ENCODE measurements around the gene NFS1.
A peak's percentile ranks its signal among the peaks of the same experiment; 100 is the strongest.

NFS1 gene

GRCh38 chr20:35674921-35675320, 24.2 kb downstream of the NFS1 start:
- DNase-seq (ENCODE audit: low read depth in 2 of 2) = no peak

GRCh38 chr20:35673884-35674283, 25.3 kb downstream of the NFS1 start:
- no peak for DNase-seq (ENCODE audit: low read depth in 2 of 2)

DNA sequence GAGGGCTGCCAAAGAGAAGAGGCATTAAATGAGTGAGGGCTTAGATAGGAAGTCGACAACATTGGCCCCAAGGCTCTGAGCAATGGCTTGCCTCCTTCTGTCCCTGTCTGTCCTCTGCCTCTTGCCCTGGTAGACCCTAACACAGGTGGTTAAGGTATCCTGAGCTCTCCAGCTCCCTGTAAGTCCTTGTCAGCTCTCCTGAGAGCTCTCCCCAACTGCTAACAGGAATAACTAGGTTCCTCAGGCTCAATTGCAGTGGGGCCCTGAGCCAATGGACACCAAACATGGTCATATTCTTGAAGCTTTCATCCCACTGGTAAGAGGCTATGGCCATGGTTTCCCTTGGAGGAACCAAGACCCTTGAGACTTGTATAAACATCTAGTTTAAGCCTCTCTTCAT, 29.5 kb downstream of the NFS1 start:
- no peak for DNase-seq (ENCODE audit: low read depth in 2 of 2)

DNA sequence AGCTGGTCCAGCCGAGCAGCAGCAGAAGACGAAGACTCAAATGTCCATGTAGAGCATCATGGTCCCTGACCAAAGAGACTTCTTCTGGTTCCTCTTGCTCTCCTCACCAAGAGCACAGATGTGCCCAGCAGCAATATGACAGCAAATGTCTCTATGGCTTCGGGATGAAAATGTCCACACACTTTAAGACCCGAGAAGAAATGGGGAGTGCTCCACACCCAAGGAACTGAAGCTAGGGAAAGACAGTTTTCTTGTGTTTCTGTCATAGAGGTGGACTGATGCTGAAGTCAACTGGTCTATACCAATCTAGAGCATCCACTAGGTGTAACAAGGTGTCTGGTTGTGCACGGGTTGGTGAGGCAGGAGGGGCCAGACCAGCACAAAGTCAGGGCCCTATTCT, 29.9 kb downstream of the NFS1 start:
- DNase-seq (ENCODE audit: low read depth in 2 of 2) = no peak

DNA sequence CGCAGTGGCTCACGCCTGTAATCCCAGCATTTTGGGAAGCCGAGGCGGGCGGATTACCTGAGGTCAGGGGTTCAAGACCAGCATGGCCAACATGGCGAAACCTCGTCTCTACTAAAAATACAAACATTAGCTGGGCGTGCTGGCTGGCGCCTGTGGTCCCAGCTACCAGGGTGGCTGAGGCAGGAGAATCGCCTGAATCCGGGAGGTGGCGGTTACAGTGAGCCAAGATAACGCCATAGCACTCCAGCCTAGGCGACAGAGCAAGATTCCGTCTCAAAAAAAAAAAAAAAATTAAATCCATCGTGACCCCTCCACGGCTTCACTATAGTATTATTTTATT, 33.2 kb downstream of the NFS1 start:
- DNase-seq (ENCODE audit: low read depth in 2 of 2) = no peak

GRCh38 chr20:35664466-35665206, 34.5 kb downstream of the NFS1 start, which contains the start of the genes CPNE1 and RBM12:
CPNE1 (minus strand) TSS chr20:35664900; CDS start chr20:35632923, 31,977 bp downstream.
RBM12 (minus strand) TSS chr20:35664900; CDS start chr20:35655322, 9,578 bp downstream.
- DNase-seq (ENCODE audit: low read depth in 2 of 2) = peak; percentile 86 to 88

DNA sequence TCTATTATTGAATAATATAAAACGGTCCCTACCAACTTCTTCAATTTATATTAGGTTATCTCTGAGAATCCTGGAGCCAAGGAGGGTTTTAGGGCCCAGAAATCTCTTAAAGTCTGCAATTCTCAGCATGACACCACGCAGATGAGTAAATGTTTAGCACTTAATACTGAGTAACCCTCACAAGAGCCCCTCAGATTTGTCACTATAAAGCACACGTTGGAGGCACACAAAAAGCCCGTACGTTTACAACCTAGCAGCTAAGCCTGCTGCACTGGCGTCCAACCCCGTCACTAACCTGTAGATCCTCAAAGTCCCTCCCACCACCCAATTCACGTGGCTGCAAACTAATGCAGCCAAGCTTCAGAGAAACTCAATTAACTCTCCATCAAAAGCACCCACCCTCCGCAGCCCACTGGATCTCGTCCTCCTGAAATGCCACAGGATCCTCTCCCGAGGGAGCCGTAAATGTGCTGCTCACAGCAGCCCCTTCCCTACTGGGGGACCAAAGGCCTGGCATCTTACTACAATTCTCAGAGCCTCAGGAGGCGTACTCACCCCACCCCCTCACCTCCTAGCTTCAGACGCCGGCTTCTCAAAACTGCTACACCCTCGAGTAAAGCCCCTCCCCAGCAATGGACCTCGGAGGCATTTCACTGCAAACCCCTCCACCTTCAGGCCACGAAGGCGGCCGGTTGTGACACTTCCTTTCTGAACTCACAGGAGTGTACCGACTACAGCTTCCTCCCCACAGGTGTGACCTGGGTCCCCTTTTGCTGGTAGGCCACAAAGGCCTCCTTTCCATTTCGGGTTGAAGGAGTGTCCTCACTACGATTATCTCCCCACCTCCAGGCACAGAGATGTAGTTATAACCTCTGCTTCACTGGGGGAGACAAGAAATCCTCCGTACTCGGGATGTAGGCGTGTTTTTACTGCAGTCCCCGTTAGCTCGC, 35.4 kb downstream of the NFS1 start:
- DNase-seq (ENCODE audit: low read depth in 2 of 2) = peak; percentile 13 to 38

- DNase-seq (ENCODE audit: low read depth in 2 of 2) = no peak
These were observed 36.6 kb downstream of the NFS1 start for GRCh38 chr20:35662551-35662950.

DNA sequence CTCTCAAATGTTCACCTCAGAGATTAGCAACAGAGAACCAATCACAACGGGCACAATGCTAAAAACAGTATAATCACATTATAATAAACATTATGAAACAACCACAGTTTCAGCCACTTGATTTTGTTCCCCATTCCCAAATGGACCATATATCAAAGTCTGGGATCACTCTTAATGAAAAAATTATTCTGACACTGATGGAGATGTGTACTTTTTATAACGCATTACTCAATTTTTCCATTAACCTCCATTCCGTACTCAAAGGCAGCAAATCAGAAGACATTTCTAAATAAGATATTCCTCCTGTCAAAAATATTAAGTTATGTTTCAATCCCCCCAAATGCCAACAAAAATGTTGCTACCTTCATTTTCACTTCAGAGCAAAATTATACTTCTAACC, 37.2 kb downstream of the NFS1 start:
- no peak for DNase-seq (ENCODE audit: low read depth in 2 of 2)

- no peak for DNase-seq (ENCODE audit: low read depth in 2 of 2)
These were observed 38.1 kb downstream of the NFS1 start for GRCh38 chr20:35661053-35661452.

DNA sequence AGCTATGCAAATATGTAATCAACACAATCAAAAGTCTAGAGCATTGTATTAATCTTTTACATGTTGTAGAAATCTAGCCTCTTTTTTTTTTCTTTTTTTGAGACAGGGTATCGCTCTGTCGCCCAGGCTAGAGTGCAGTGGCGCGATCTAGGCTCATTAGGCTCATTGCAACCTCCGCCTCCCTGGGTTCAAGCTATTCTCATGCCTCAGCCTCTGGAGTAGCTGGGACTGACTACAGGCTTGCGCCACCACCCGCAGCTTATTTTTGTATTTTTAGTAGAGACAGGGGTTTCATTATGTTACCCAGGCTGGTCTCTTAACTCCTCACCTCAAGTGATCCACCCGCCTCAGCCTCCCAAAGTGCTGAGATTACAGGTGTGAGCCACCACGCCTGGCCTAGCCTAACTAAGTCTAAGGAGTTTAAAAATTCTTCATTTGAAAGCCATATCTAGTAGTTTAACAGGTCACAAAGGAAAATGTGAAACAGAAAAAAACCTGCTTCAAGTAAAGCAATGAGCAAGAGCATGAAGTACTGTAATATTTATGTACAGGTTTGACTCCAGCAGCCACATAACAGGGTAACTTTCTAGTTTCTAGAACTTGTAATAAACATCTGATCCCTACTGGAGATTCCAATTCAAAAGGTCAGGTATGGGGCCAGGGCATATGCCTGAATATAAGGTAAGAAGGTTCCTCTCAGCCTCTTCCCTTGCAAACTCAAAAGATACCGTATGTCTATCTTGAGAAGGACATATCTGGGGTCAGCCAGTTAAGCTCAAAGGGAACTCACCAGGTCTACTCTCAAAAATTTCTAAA, 38.8 kb downstream of the NFS1 start:
- DNase-seq (ENCODE audit: low read depth in 2 of 2) = no peak

GRCh38 chr20:35657271-35657670, 41.9 kb downstream of the NFS1 start:
- DNase-seq (ENCODE audit: low read depth in 2 of 2) = no peak

- no peak for DNase-seq (ENCODE audit: low read depth in 2 of 2)
These were observed 44.7 kb downstream of the NFS1 start for GRCh38 chr20:35654415-35654814.

- DNase-seq (ENCODE audit: low read depth in 2 of 2) = no peak
These were observed 45.3 kb downstream of the NFS1 start for GRCh38 chr20:35653893-35654292.

DNA sequence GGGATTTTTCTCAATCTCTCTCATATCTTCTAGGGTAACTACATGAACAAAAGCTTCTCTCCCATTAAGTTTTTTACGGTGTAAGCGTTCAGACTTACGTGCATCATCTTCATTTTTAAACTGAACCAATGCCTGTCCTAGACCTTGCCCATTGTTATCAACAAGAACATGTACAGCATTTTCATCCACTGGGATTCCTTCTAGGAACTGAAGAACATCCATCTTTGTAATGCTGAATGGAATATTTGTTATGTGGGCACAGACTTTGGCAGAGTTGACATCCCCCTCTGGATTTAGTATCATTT, 45.8 kb downstream of the NFS1 start:
- no peak for DNase-seq (ENCODE audit: low read depth in 2 of 2)

GRCh38 chr20:35652641-35653429, 46.3 kb downstream of the NFS1 start:
- DNase-seq (ENCODE audit: low read depth in 2 of 2) = no peak

GRCh38 chr20:35651958-35652357, 47.2 kb downstream of the NFS1 start:
- no peak for DNase-seq (ENCODE audit: low read depth in 2 of 2)

GRCh38 chr20:35650632-35651031, 48.5 kb downstream of the NFS1 start:
- DNase-seq (ENCODE audit: low read depth in 2 of 2) = no peak

DNA sequence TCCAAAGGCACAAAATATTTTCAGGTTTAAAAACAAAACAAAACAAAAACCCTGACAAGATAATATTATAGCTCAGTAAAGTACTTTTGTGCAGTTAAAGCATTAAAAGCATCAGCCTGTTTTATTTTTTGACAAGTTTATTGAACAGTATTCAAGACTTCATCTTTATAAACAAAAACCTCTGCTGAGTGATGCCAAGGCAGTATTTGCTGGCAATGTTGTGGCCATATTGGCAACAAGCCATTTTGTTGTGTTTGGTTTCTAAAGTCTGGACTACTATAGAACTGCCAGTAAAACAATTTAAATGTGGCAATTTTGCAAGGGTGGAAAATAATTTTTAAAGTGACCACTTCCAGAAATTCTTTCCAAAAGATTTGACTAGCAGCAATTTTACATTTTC, 50.3 kb downstream of the NFS1 start:
- no peak for DNase-seq (ENCODE audit: low read depth in 2 of 2)

GRCh38 chr20:35644806-35645205, 54.3 kb downstream of the NFS1 start:
- DNase-seq (ENCODE audit: low read depth in 2 of 2) = no peak

- DNase-seq (ENCODE audit: low read depth in 2 of 2) = no peak
These were observed 56.1 kb downstream of the NFS1 start for GRCh38 chr20:35643045-35643444.
